K562 (cell line): ENCODE measurements around the gene ITGB1BP2. TPM values are rescaled to one million over a fixed set of nuclear protein-coding genes. Genes with fewer than 3 reads are reported as not detected.
A peak's percentile ranks its signal among the peaks of the same experiment; 100 is the strongest.

ENCODE experiments used
- ATAC-seq: fragments of 200-7000 bp; cut with Tn5 transposase; 3 replicates; pipeline ENCODE4 v1.9.1; 2020; ENCODE audit warnings: moderate library complexity
- BruUV-seq: library from RNA; stranded (reverse); fragments of 400-500 nt; replicated peaks from 2 replicates; lab custom pipeline; 2021; lab: Mats Ljungman, UMichigan
- CTCF ChIA-PET: fragments of 300-600 bp; formaldehyde crosslinking; extraction: SDS; loops from one replicate; lab custom pipeline; 2021; ENCODE audit warnings: low intra/inter-chr PET ratio; lab: Yijun Ruan, JAX
- POLR2A ChIA-PET: fragments of 300-600, 350-650 bp; sonication (Branson Sonifier 250); formaldehyde crosslinking; extraction: SDS; loops from one replicate; lab custom pipeline; 2021; ENCODE audit warnings: antibody characterized with exemption, inconsistent platforms; lab: Yijun Ruan, JAX
- DNase-seq, 4 experiments: peaks; one replicate each; pipeline versions ENCODE4 v3.0.0 to v3.0.0-alpha.2; 2011 to 2018; ENCODE audit warnings: low spot score in 3 of 4, mixed read lengths in 3 of 4; ENCODE audit errors: extremely low read depth in 1 of 4
- FAIRE-seq: peaks from 2 replicates; lab custom pipeline; 2011; peaks lifted over from hg19 to GRCh38; lab: Jason Lieb, UNC
- H2AFZ ChIP-seq: 2 replicates; pipeline ENCODE4 v1.6.0; 2011; ENCODE audit warnings: low read depth, low read length, control low read depth, inconsistent platforms
- H3K27ac ChIP-seq: fragments of 200-600 bp; 3 replicates; pipeline ENCODE4 v1.8.0; 2011; ENCODE audit warnings: low read depth, mild to moderate bottlenecking, control low read depth, inconsistent platforms, low read length, moderate library complexity, mixed read lengths; ENCODE audit errors: extremely low read depth
- H3K27me3 ChIP-seq, 2 experiments: fragments of 300-600 bp in 1 of 2; 2 replicates in 1 of 2; 3 replicates in 1 of 2; pipeline versions ENCODE4 v1.6.0 to v1.8.0; 2011; ENCODE audit warnings: inconsistent platforms in 2 of 2, low read length in 2 of 2, mild to moderate bottlenecking in 1 of 2, mixed read lengths in 1 of 2, moderate library complexity in 1 of 2; ENCODE audit not compliant: control insufficient read depth in 2 of 2, insufficient read depth in 2 of 2
- H3K36me3 ChIP-seq: fragments of 300-600 bp; 3 replicates; pipeline ENCODE4 v1.8.0; 2011; ENCODE audit warnings: mild to moderate bottlenecking, low read length, inconsistent platforms; ENCODE audit not compliant: control insufficient read depth, insufficient read depth
- H3K4me1 ChIP-seq, 2 experiments: fragments of 200-600 bp in 1 of 2; replicated peaks in 1 of 2; 2 replicates in 1 of 2; 3 replicates in 1 of 2; pipeline versions ENCODE4 v1.5.1 to v1.8.0; 2011; ENCODE audit warnings: inconsistent platforms in 2 of 2, low read length in 2 of 2, mild to moderate bottlenecking in 1 of 2, mixed read lengths in 1 of 2, moderate library complexity in 1 of 2; ENCODE audit not compliant: control insufficient read depth in 2 of 2, insufficient read depth in 2 of 2
- H3K4me2 ChIP-seq: 2 replicates; pipeline ENCODE4 v1.6.1; 2011; ENCODE audit warnings: low read length, control low read depth, inconsistent platforms, mixed read lengths; ENCODE audit not compliant: insufficient read depth
- H3K4me3 ChIP-seq: fragments of 200-600 bp; sonication (generic), shearing (Covaris generic); 2 replicates; pipeline ENCODE4 v1.5.1; 2016; ENCODE audit warnings: control low read depth, inconsistent platforms
- H3K79me2 ChIP-seq: fragments of 200-600 bp; 3 replicates; pipeline ENCODE4 v1.8.0; 2011; ENCODE audit warnings: low read length, inconsistent platforms; ENCODE audit not compliant: control insufficient read depth, insufficient read depth
- H3K9ac ChIP-seq, 2 experiments: 2 replicates each; pipeline versions ENCODE4 v1.6.0 to v1.6.1; 2011; ENCODE audit warnings: low read depth in 2 of 2, low read length in 2 of 2, control low read depth in 1 of 2, inconsistent platforms in 1 of 2, mild to moderate bottlenecking in 1 of 2, mixed read lengths in 1 of 2; ENCODE audit not compliant: insufficient read depth in 1 of 2
- H3K9me1 ChIP-seq: one replicate; pipeline ENCODE4 v1.6.0; 2011; ENCODE audit warnings: inconsistent platforms, mild to moderate bottlenecking, low read length, moderate library complexity; ENCODE audit not compliant: control insufficient read depth, insufficient read depth
- H3K9me3 ChIP-seq: replicated peaks from 2 replicates; pipeline ENCODE4 v1.5.1; 2011; ENCODE audit warnings: low read depth, low read length, inconsistent platforms; ENCODE audit not compliant: control insufficient read depth, insufficient read depth
- H4K20me1 ChIP-seq: replicated peaks from 2 replicates; pipeline ENCODE4 v1.6.1; 2011; ENCODE audit warnings: low read length, inconsistent platforms, mixed read lengths; ENCODE audit not compliant: control insufficient read depth, insufficient read depth
- CAMTA2 ChIP-seq: fragments of 250-450 bp; sonication (Bioruptor Pico); conservative IDR thresholded peaks from 2 replicates; pipeline ENCODE4 v1.5.1; 2022
- KLF10 ChIP-seq: fragments of 250-450 bp; sonication (Bioruptor Pico); IDR thresholded peaks from 2 replicates; pipeline ENCODE4 v1.6.1; 2021; ENCODE audit warnings: matching md5 sums
- MCM5 ChIP-seq: fragments of 450-650 bp; IDR thresholded peaks from 2 replicates; pipeline ENCODE4 v1.6.1; 2016; ENCODE audit warnings: low read depth
- POLR2H ChIP-seq: IDR thresholded peaks from 2 replicates; pipeline ENCODE4 v1.6.1; 2016; ENCODE audit warnings: missing genetic modification characterization, low read depth, mild to moderate bottlenecking, control low read depth, missing compliant biosample characterization, moderate library complexity
- PREB ChIP-seq: sonication (generic); formaldehyde crosslinking; IDR thresholded peaks from 2 replicates; pipeline ENCODE4 v1.8.1; 2023; ENCODE audit warnings: mild to moderate bottlenecking, missing genetic modification reagents
- SIX5 ChIP-seq, 2 experiments: IDR thresholded peaks; 2 replicates each; pipeline ENCODE4 v1.6.1; 2011; ENCODE audit warnings: low read length in 2 of 2, borderline replicate concordance in 1 of 2, low read depth in 1 of 2, mild to moderate bottlenecking in 1 of 2, moderate library complexity in 1 of 2; ENCODE audit not compliant: insufficient read depth in 1 of 2
- WGBS: fragments of 100-300 bp; shearing (Covaris generic); methylation state at CpG from one replicate; pipeline ENCODE4 v1.1.6; 2016; ENCODE audit warnings: low coverage, mixed read lengths; ENCODE audit not compliant: insufficient coverage; ENCODE audit errors: missing lambda C conversion rate; 5-methylcytosine and 5-hydroxymethylcytosine counted together
- in situ Hi-C: fragments of 300-500 bp; cut with MboI; formaldehyde crosslinking; loops from 4 replicates; pipeline ENCODE4 v1.15.0; 2018; ENCODE audit warnings: inconsistent platforms, mixed read lengths
- intact Hi-C: fragments of 100-400 bp; cut with micrococcal nuclease; formaldehyde crosslinking; loops from 2 replicates; pipeline ENCODE4 v1.14.2; 2022
- polyA plus RNA-seq, 8 experiments: library from polyadenylated mRNA; depleted of rRNA in 4 of 8; stranded (reverse) in 5 of 8; unstranded in 3 of 8; fragments of >200 nt; fragmentation: Nextera tagmentation in 2 of 8; fragmentation: Illumina TruSeq in 1 of 8; extraction: Ambion mirVana in 2 of 8; extraction: Trizol in 1 of 8; gene quantifications; 2 replicates each; pipeline versions ENCODE4 v1.2.1 to v1.2.3, GENCODE V29; 2011 to 2014; ENCODE audit warnings: inconsistent platforms in 1 of 8, missing spikeins in 1 of 8
- total RNA-seq, 7 experiments: library from RNA; depleted of rRNA in 6 of 7; stranded (reverse); fragments of >200 nt in 6 of 7; fragmentation: Illumina TruSeq in 2 of 7; extraction: Trizol in 2 of 7; gene quantifications; 2 replicates each; pipeline versions ENCODE4 v1.2.1 to v1.2.3, GENCODE V29; 2011 to 2021; ENCODE audit warnings: low replicate concordance in 1 of 7

Gene ITGB1BP2
- total and polyA plus RNA-seq, 9 of the 15 experiments (the other 6 are each of a cell fraction or from before 2014, with no cell fraction given): 1.6 to 4.0 (median 1.9) TPM

- Histone ChIP-seq H4K20me1 (0 out of 2 replicates have a peak, but pooled peaks cover 3% of the 10 kb centered on the region), H3K9ac (no peak overlapping the region), H3K4me3 (no peak overlapping the region), H3K27ac (no peak overlapping the region), H3K36me3 (peaks cover 82% of the 10 kb centered on the region), H2AFZ (no peak overlapping the region), H3K4me2 (no peak overlapping the region), H3K9me3 (no peaks in the 10 kb centered on the region), H3K79me2 (peaks cover 12% of the 10 kb centered on the region), H3K4me1 (peaks cover 0 to 6% of the 10 kb centered on the region in 2 experiments; a peak in 3 of 5 replicates), H3K27me3 (no peaks in the 10 kb centered on the region), H3K9me1 (no peaks in the 10 kb centered on the region)
- ATAC-seq (no peak), FAIRE-seq (no peak), DNase-seq (no peak)
- POLR2A ChIA-PET: interaction anchor here (2.6 kb wide), 1 partner anchor 13 kb away, joined by 12 read pairs; the partner anchor contains the start of gene NONO
- in situ Hi-C loops (no loop called here), intact Hi-C loops (no loop called here)
- TF ChIP-seq MCM5: no peak
- no peak for TF ChIP-seq CAMTA2 (CRISPR knock-in tag)
- no peak for TF ChIP-seq PREB (CRISPR knock-in tag)
- no peak for TF ChIP-seq SIX5 (IDR thresholded peaks at IDR 0.05; ENCODE audit: borderline replicate concordance in 1 of 2, insufficient read depth in 1 of 2, low read depth in 1 of 2, low read length in 2 of 2)
- TF ChIP-seq KLF10 (CRISPR knock-in tag): no peak
- 0 out of 2 replicates have a peak, but pooled peaks have one; percentile 21 for TF ChIP-seq POLR2H
- 92% methylated on average over 6 of the region's 6 CpGs for WGBS
- CTCF ChIA-PET: no interaction called here
- no TSS peak for BruUV-seq
These were observed 4.7 kb upstream of the ITGB1BP2 start for GRCh38 chrX:71296806-71297205.
